Endometrial microvascular endothelial cells (primary cell): ENCODE measurements around the gene SYAP1. TPM values are rescaled to one million over a fixed set of nuclear protein-coding genes. Genes with fewer than 3 reads are reported as not detected.
"Not testable (repeated sequence)": the region's sequence is repeated elsewhere in the genome, so short reads cannot be mapped to it uniquely, and the experiment has no call there.

Experiments used
- in situ Hi-C: cut with HindIII; loops from 2 replicates; pipeline ENCODE4 v1.10.0; 2017; ENCODE audit warnings: low sequenced_read_pairs, low pct_unique_long_range_greater_than_20kb; ENCODE audit errors: inconsistent ontology term
- total RNA-seq: library from RNA; depleted of rRNA; stranded (reverse); fragments of >200 nt; gene quantifications from one replicate; pipeline ENCODE4 v1.2.3, GENCODE V29; 2015; ENCODE audit errors: inconsistent ontology term

The SYAP1 gene
- total RNA-seq, 1 donor from 2014 or later = 27.2 TPM

- in situ Hi-C loops = no loop called here
These were observed 52.3 kb downstream of the SYAP1 start for GRCh38 chrX:16771483-16772398.

GRCh38 chrX:16772460-16772859, 53.0 kb downstream of the SYAP1 start:
- in situ Hi-C loops = no loop called here

GRCh38 chrX:16774746-16775145, 55.3 kb downstream of the SYAP1 start:
- in situ Hi-C loops = no loop called here

GRCh38 chrX:16778545-16778944, 59.1 kb downstream of the SYAP1 start:
- in situ Hi-C loops = no loop called here

GRCh38 chrX:16778993-16779392, 59.6 kb downstream of the SYAP1 start:
- in situ Hi-C loops = no loop called here

GRCh38 chrX:16779815-16780214, 60.4 kb downstream of the SYAP1 start:
- in situ Hi-C loops = not testable (repeated sequence)

GRCh38 chrX:16783452-16783851, 64.0 kb downstream of the SYAP1 start:
- in situ Hi-C loops = no loop called here

GRCh38 chrX:16784440-16784839, 65.0 kb downstream of the SYAP1 start:
- in situ Hi-C loops = not testable (repeated sequence)

- in situ Hi-C loops = no loop called here
These were observed 66.1 kb downstream of the SYAP1 start for GRCh38 chrX:16785247-16786138.

- in situ Hi-C loops = no loop called here
These were observed 66.9 kb downstream of the SYAP1 start, which contains the start of gene TXLNG for GRCh38 chrX:16786139-16786790. TXLNG (plus strand) TSS chrX:16786466; CDS start chrX:16786488, 22 bp downstream.

GRCh38 chrX:16786791-16787735, 67.7 kb downstream of the SYAP1 start:
- in situ Hi-C loops = no loop called here

- in situ Hi-C loops = no loop called here
These were observed 69.1 kb downstream of the SYAP1 start for GRCh38 chrX:16788477-16788876.

- in situ Hi-C loops = no loop called here
These were observed 76.9 kb downstream of the SYAP1 start for GRCh38 chrX:16796298-16796697.

GRCh38 chrX:16797358-16797757, 77.9 kb downstream of the SYAP1 start:
- in situ Hi-C loops = no loop called here

GRCh38 chrX:16797841-16798240, 78.4 kb downstream of the SYAP1 start:
- in situ Hi-C loops = no loop called here

- in situ Hi-C loops = no loop called here
These were observed 85.6 kb downstream of the SYAP1 start for GRCh38 chrX:16804923-16805464.

- in situ Hi-C loops = no loop called here
These were observed 88.1 kb downstream of the SYAP1 start for GRCh38 chrX:16807548-16807947.
